ENCODE data around the gene ZSCAN20. TPM values are rescaled to one million over a fixed set of nuclear protein-coding genes. Genes with fewer than 3 reads are reported as not detected.

Gene ZSCAN20
- total RNA-seq, 1 experiment from 2014 or later: 9.0 TPM

DNA sequence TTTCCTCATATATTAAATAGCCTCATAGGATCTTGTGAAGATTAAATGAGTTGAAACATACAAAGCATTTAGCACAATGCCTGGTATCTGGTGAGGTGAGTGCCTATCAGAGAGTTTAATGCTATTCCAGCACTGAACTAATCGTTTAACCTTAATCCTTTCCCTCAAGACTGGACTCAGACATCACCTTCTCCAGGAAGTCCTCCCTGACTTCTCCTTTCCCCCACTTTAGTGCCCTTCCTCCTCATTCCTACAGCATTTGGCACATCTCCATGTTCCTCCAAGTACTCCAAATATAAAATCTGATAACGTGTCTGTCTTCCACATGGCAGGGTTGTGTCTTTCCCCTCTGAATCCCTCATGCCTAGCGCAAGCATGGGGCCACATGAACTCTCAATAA, 59.8 kb downstream of the ZSCAN20 start:
- no peaks in the 10 kb centered on the region for H3K4me1 ChIP-seq (ENCODE audit: control insufficient read depth in 1 of 2, insufficient read depth in 2 of 2, low read length in 2 of 2)

More for the DNA sequence above, 59.8 kb downstream of the ZSCAN20 start:
- no peak overlapping the region for H3K4me2 ChIP-seq (ENCODE audit: low read length)
- no peaks in the 10 kb centered on the region for H3K9me3 ChIP-seq (ENCODE audit: control insufficient read depth in 1 of 2, insufficient read depth in 1 of 2, low read depth in 1 of 2, low read length in 2 of 2)
- H3K27ac ChIP-seq (ENCODE audit: low read depth, low read length): no peak overlapping the region
- ChIA-PET POLR2A (no interaction called here), RAD21 (ENCODE audit: low non-redundant PET in 1 of 2, low total read pairs in 2 of 2, uncharacterized antibody in 2 of 2, unreplicated experiment in 2 of 2) (no interaction called here), CTCF (no interaction called here)
- TF ChIP-seq ELF1 (IDR thresholded peaks at IDR 0.05; ENCODE audit: borderline replicate concordance, low read depth) (no peak), CBX3 (IDR thresholded peaks at IDR 0.05; ENCODE audit: low read depth) (no peak), YY1 (IDR thresholded peaks at IDR 0.05; ENCODE audit: extremely low read depth, insufficient replicate concordance, low read depth, low read length) (no peak), SP1 (IDR thresholded peaks at IDR 0.05; ENCODE audit: low read depth) (no peak), ZFX (IDR thresholded peaks at IDR 0.05) (no peak), POLR2A (IDR thresholded peaks at IDR 0.05; ENCODE audit: borderline replicate concordance, extremely low read depth, insufficient read depth, insufficient read length) (no peak), ZNF274 (IDR thresholded peaks at IDR 0.05; ENCODE audit: low read depth, low read length) (no peak)
- TF ChIP-seq, protein P1, sequence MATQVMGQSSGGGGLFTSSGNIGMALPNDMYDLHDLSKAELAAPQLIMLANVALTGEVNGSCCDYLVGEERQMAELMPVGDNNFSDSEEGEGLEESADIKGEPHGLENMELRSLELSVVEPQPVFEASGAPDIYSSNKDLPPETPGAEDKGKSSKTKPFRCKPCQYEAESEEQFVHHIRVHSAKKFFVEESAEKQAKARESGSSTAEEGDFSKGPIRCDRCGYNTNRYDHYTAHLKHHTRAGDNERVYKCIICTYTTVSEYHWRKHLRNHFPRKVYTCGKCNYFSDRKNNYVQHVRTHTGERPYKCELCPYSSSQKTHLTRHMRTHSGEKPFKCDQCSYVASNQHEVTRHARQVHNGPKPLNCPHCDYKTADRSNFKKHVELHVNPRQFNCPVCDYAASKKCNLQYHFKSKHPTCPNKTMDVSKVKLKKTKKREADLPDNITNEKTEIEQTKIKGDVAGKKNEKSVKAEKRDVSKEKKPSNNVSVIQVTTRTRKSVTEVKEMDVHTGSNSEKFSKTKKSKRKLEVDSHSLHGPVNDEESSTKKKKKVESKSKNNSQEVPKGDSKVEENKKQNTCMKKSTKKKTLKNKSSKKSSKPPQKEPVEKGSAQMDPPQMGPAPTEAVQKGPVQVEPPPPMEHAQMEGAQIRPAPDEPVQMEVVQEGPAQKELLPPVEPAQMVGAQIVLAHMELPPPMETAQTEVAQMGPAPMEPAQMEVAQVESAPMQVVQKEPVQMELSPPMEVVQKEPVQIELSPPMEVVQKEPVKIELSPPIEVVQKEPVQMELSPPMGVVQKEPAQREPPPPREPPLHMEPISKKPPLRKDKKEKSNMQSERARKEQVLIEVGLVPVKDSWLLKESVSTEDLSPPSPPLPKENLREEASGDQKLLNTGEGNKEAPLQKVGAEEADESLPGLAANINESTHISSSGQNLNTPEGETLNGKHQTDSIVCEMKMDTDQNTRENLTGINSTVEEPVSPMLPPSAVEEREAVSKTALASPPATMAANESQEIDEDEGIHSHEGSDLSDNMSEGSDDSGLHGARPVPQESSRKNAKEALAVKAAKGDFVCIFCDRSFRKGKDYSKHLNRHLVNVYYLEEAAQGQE (IDR thresholded peaks at IDR 0.05; ENCODE audit: low read depth): no peak
- TF ChIP-seq, protein P2, sequence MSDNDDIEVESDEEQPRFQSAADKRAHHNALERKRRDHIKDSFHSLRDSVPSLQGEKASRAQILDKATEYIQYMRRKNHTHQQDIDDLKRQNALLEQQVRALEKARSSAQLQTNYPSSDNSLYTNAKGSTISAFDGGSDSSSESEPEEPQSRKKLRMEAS (IDR thresholded peaks at IDR 0.05): no peak
- TF ChIP-seq, protein P3, sequence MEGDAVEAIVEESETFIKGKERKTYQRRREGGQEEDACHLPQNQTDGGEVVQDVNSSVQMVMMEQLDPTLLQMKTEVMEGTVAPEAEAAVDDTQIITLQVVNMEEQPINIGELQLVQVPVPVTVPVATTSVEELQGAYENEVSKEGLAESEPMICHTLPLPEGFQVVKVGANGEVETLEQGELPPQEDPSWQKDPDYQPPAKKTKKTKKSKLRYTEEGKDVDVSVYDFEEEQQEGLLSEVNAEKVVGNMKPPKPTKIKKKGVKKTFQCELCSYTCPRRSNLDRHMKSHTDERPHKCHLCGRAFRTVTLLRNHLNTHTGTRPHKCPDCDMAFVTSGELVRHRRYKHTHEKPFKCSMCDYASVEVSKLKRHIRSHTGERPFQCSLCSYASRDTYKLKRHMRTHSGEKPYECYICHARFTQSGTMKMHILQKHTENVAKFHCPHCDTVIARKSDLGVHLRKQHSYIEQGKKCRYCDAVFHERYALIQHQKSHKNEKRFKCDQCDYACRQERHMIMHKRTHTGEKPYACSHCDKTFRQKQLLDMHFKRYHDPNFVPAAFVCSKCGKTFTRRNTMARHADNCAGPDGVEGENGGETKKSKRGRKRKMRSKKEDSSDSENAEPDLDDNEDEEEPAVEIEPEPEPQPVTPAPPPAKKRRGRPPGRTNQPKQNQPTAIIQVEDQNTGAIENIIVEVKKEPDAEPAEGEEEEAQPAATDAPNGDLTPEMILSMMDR (IDR thresholded peaks at IDR 0.05 in 2 of 3, conservative IDR thresholded peaks at IDR 0.05 in 1 of 3; ENCODE audit: borderline replicate concordance in 1 of 3, insufficient read depth in 1 of 3, low read depth in 2 of 3, low read length in 2 of 3): no peak
- ATAC-seq: no peak
- no peaks in the 10 kb centered on the region for H3K79me2 ChIP-seq (ENCODE audit: insufficient read depth, low read length)
- no peak overlapping the region for H3K9ac ChIP-seq (ENCODE audit: low read length)
- no peak overlapping the region for H3K4me3 ChIP-seq (replicated peaks in 1 of 2; ENCODE audit: low read depth in 1 of 2, low read length in 2 of 2)
- no peaks in the 10 kb centered on the region for H3K9me2 ChIP-seq (ENCODE audit: insufficient read depth)
- DNase-seq (ENCODE audit: low read depth, low spot score): no peak
- H2AFZ ChIP-seq (ENCODE audit: low read depth, low read length, poor library complexity, severe bottlenecking): no peak overlapping the region
- intact Hi-C loops (cut with micrococcal nuclease): no loop called here
- peaks cover 10% of the 10 kb centered on the region for H3K27me3 ChIP-seq (ENCODE audit: insufficient read depth, low read length)
- BruUV-seq (replicated peaks): no TSS peak
- no peaks in the 10 kb centered on the region for H3K36me3 ChIP-seq (ENCODE audit: control insufficient read depth in 1 of 2, insufficient read depth in 2 of 2, low read length in 2 of 2)
- H4K20me1 ChIP-seq (ENCODE audit: insufficient read depth): no peaks in the 10 kb centered on the region

Data from HCT116 (cell line).